MM.1S (cell line): ENCODE data around the gene C4orf46.

ENCODE experiments used
- DNase-seq: peaks from one replicate; pipeline ENCODE4 v3.0.0-alpha.2; 2015
- H2AFZ ChIP-seq: fragments of 300-600 bp; sonication (generic); 2 replicates; pipeline ENCODE4 v1.6.0; 2016; ENCODE audit warnings: antibody characterized with exemption, low read length
- H3F3A ChIP-seq: fragments of 300-600 bp; sonication (generic); 2 replicates; pipeline ENCODE4 v1.6.1; 2016; ENCODE audit warnings: mild to moderate bottlenecking, antibody characterized with exemption, low read length, moderate library complexity, mixed read lengths; ENCODE audit not compliant: insufficient read depth
- H3K27ac ChIP-seq: fragments of 300-600 bp; sonication (generic); 2 replicates; pipeline ENCODE4 v1.5.1; 2016; ENCODE audit warnings: mild to moderate bottlenecking, low read length
- H3K27me3 ChIP-seq: fragments of 300-600 bp; sonication (generic); replicated peaks from 2 replicates; pipeline ENCODE4 v1.6.0; 2016; ENCODE audit warnings: low read length; ENCODE audit not compliant: insufficient read depth
- H3K36me3 ChIP-seq: fragments of 300-600 bp; sonication (generic); replicated peaks from 2 replicates; pipeline ENCODE4 v1.6.1; 2016; ENCODE audit warnings: mild to moderate bottlenecking, low read length, mixed read lengths; ENCODE audit not compliant: insufficient read depth
- H3K4me1 ChIP-seq: fragments of 300-600 bp; sonication (generic); 2 replicates; pipeline ENCODE4 v1.6.1; 2016; ENCODE audit warnings: low read length, mixed read lengths
- H3K4me2 ChIP-seq: fragments of 300-600 bp; sonication (generic); 2 replicates; pipeline ENCODE4 v1.6.0; 2016; ENCODE audit warnings: low read depth, low read length
- H3K4me3 ChIP-seq: fragments of 300-600 bp; sonication (generic); 2 replicates; pipeline ENCODE4 v1.5.1; 2016; ENCODE audit warnings: low read length, mixed read lengths
- H3K79me2 ChIP-seq: fragments of 300-600 bp; sonication (generic); 2 replicates; pipeline ENCODE4 v1.6.1; 2016; ENCODE audit warnings: mixed run types, low read length, mixed read lengths
- H3K9ac ChIP-seq: fragments of 300-600 bp; sonication (generic); 2 replicates; pipeline ENCODE4 v1.6.1; 2016; ENCODE audit warnings: low read length, mixed read lengths
- H3K9me2 ChIP-seq: fragments of 300-600 bp; sonication (generic); replicated peaks from 2 replicates; pipeline ENCODE4 v1.6.1; 2016; ENCODE audit warnings: mild to moderate bottlenecking, low read length, mixed read lengths; ENCODE audit not compliant: insufficient read depth
- H3K9me3 ChIP-seq: fragments of 300-600 bp; sonication (generic); replicated peaks from 2 replicates; pipeline ENCODE4 v1.6.1; 2016; ENCODE audit warnings: mild to moderate bottlenecking, low read length, mixed read lengths; ENCODE audit not compliant: insufficient read depth
- H4K20me1 ChIP-seq: fragments of 300-600 bp; sonication (generic); 2 replicates; pipeline ENCODE4 v1.6.1; 2016; ENCODE audit warnings: mild to moderate bottlenecking, low read length, moderate library complexity, mixed read lengths; ENCODE audit not compliant: insufficient read depth
- EZH2 ChIP-seq: fragments of 300-600 bp; sonication (generic); optimal IDR thresholded peaks from 2 replicates; pipeline ENCODE3; 2017; ENCODE audit warnings: low read depth, mild to moderate bottlenecking, antibody characterized with exemption, low read length, mixed read lengths
- EZH2phosphoT487 ChIP-seq: fragments of 300-600 bp; sonication (generic); IDR thresholded peaks from 2 replicates; pipeline ENCODE4 v1.6.1; 2018; ENCODE audit warnings: antibody characterized with exemption, low read length
- TF ChIP-seq, protein P1 (sequence below): fragments of 300-600 bp; sonication (generic); IDR thresholded peaks from 2 replicates; pipeline ENCODE4 v1.5.1; 2016; ENCODE audit warnings: antibody characterized with exemption, low read length, mixed read lengths

Gene C4orf46

DNA sequence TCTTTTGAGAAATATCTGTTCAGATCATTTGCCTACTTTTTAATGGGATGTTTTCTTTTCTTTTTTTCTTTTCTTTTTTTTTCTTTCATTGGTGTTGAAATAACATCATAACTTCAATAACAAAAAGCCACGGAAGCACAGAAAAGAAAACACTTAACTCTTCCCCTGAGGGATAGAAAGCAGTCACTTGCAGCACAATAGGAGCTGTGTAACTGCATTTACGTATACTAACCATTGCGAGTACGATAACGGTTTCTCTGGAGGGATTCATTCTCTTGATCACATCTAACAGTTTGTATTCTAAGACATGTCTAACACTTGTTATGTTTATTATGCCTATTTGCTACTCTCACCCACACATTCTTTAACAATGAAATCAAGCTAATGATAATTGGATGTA lies 27.3 kb downstream of the C4orf46 start:
- Histone ChIP-seq H3K36me3 (no peaks in the 10 kb centered on the region), H3K79me2 (no peaks in the 10 kb centered on the region), H3K27ac (no peak overlapping the region), H3K4me2 (no peak overlapping the region), H3K9me2 (no peaks in the 10 kb centered on the region), H2AFZ (no peak overlapping the region), H3K4me3 (no peak overlapping the region), H3K4me1 (no peaks in the 10 kb centered on the region), H4K20me1 (no peaks in the 10 kb centered on the region), H3K9me3 (no peaks in the 10 kb centered on the region), H3K9ac (no peak overlapping the region), H3F3A (no peaks in the 10 kb centered on the region), H3K27me3 (no peaks in the 10 kb centered on the region)
- no peak for DNase-seq
- TF ChIP-seq EZH2phosphoT487, result no peak
- TF ChIP-seq, protein P1, sequence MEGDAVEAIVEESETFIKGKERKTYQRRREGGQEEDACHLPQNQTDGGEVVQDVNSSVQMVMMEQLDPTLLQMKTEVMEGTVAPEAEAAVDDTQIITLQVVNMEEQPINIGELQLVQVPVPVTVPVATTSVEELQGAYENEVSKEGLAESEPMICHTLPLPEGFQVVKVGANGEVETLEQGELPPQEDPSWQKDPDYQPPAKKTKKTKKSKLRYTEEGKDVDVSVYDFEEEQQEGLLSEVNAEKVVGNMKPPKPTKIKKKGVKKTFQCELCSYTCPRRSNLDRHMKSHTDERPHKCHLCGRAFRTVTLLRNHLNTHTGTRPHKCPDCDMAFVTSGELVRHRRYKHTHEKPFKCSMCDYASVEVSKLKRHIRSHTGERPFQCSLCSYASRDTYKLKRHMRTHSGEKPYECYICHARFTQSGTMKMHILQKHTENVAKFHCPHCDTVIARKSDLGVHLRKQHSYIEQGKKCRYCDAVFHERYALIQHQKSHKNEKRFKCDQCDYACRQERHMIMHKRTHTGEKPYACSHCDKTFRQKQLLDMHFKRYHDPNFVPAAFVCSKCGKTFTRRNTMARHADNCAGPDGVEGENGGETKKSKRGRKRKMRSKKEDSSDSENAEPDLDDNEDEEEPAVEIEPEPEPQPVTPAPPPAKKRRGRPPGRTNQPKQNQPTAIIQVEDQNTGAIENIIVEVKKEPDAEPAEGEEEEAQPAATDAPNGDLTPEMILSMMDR, result no peak
- no peak for TF ChIP-seq EZH2

DNA sequence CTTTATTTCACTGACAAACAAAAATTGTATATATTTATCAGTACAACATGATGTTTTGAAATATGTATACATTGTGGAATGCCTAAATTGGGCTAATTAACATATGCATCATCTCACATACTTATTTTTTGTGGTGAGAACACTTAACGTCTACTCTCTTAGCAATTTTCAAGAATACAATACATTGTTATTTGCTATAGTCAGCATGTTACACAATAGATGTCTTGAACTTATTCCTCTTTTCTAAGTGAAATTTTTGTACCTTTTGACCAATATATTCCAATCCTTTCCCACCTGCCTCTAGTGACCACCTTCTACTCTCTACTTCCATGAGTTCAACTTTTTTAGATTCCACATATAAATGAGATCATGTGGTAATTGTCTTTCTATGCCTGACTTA lies 35.1 kb downstream of the C4orf46 start:
- DNase-seq, result no peak
- Histone ChIP-seq H4K20me1 (no peaks in the 10 kb centered on the region), H2AFZ (no peak overlapping the region), H3K27me3 (no peaks in the 10 kb centered on the region), H3K9me3 (no peaks in the 10 kb centered on the region), H3K36me3 (no peaks in the 10 kb centered on the region), H3K79me2 (no peaks in the 10 kb centered on the region), H3F3A (no peaks in the 10 kb centered on the region), H3K4me3 (no peak overlapping the region), H3K4me2 (no peak overlapping the region), H3K9me2 (no peaks in the 10 kb centered on the region), H3K4me1 (no peaks in the 10 kb centered on the region), H3K27ac (no peak overlapping the region), H3K9ac (no peak overlapping the region)
- TF ChIP-seq, protein P1, result no peak
- TF ChIP-seq EZH2 (no peak), EZH2phosphoT487 (no peak)

DNA sequence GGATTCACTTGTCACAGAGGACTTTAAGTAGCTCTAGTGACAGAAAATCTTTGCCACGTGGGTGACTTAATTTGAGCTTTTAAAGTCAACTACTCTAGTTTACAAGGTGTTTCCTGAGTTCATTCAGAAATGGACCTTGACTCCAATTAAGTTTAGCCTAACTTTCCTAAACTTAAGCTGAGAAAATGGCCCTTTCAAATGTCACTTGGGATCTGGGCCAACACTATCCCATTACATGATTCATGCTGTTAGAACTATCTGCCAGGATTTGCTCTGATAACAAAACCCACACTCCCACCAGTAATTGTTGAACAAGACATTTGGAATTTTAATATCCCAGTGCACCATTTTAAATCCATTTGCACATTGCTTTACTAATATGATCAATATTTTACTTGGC lies 40.8 kb downstream of the C4orf46 start:
- H3K27me3 ChIP-seq, result no peaks in the 10 kb centered on the region
- H3K9me3 ChIP-seq, result no peaks in the 10 kb centered on the region
- no peak overlapping the region for H3K4me3 ChIP-seq
- no peak for DNase-seq
- no peak overlapping the region for H3K9ac ChIP-seq
- H2AFZ ChIP-seq, result no peak overlapping the region
- no peak overlapping the region for H3K27ac ChIP-seq
- H4K20me1 ChIP-seq, result no peaks in the 10 kb centered on the region
- H3K79me2 ChIP-seq, result no peaks in the 10 kb centered on the region
- no peaks in the 10 kb centered on the region for H3F3A ChIP-seq
- no peaks in the 10 kb centered on the region for H3K9me2 ChIP-seq
- TF ChIP-seq EZH2phosphoT487, result no peak
- TF ChIP-seq, protein P1, result no peak
- no peak for TF ChIP-seq EZH2
- H3K36me3 ChIP-seq, result no peaks in the 10 kb centered on the region
- H3K4me1 ChIP-seq, result no peaks in the 10 kb centered on the region
- no peak overlapping the region for H3K4me2 ChIP-seq
